ENCODE measurements around the gene JAKMIP2. TPM values are rescaled to one million over a fixed set of nuclear protein-coding genes. Genes with fewer than 3 reads are reported as not detected.

The JAKMIP2 gene
- total and polyA plus RNA-seq, 2 donors (not counting 3 experiments of a cell fraction or from before 2014, with no cell fraction given): not detected

GRCh38 chr5:147740864-147741263, 41.7 kb downstream of the JAKMIP2 start:
- dilution Hi-C loops (cut with MboI; ENCODE audit: extremely low pct_ligation_motif_present, low sequenced_read_pairs): no loop called here
- H3K79me2 ChIP-seq (ENCODE audit: control insufficient read depth, insufficient read depth, low read length): no peaks in the 10 kb centered on the region
- H3K27ac ChIP-seq (ENCODE audit: insufficient read depth, low read depth, low read length): no peak overlapping the region
- H3K27me3 ChIP-seq (ENCODE audit: control insufficient read depth in 2 of 2, insufficient read depth in 2 of 2, low read length in 2 of 2): no peaks in the 10 kb centered on the region
- no peaks in the 10 kb centered on the region for H3K4me1 ChIP-seq (ENCODE audit: control insufficient read depth, extremely low read depth, insufficient read depth, low read length)
- no peaks in the 10 kb centered on the region for H3K36me3 ChIP-seq (ENCODE audit: control insufficient read depth in 2 of 2, extremely low read depth in 1 of 2, insufficient read depth in 2 of 2, low read length in 2 of 2)
- BruUV-seq (replicated peaks): no TSS peak
- no peak overlapping the region for H2AFZ ChIP-seq (ENCODE audit: low read depth, low read length)
- DNase-seq (ENCODE audit: low read depth, low spot score): no peak
- H3K4me3 ChIP-seq (replicated peaks in 1 of 3; ENCODE audit: insufficient read depth in 1 of 3, low read depth in 1 of 3, low read length in 3 of 3): no peak overlapping the region
- ChIA-PET CTCF (interaction anchor here (1.7 kb wide), 1 partner anchor 82 kb away, joined by 4 read pairs; no protein-coding TSS in a partner anchor), POLR2A (no interaction called here)
- peaks cover 3% of the 10 kb centered on the region for H3K9me1 ChIP-seq (replicated peaks; ENCODE audit: control insufficient read depth, extremely low read depth, insufficient read depth, low read length)
- no peak overlapping the region for H3K4me2 ChIP-seq (ENCODE audit: insufficient read depth, low read length)
- no peak for FAIRE-seq
- H4K20me1 ChIP-seq (replicated peaks; ENCODE audit: control insufficient read depth, extremely low read depth, insufficient read depth, low read length): no peaks in the 10 kb centered on the region
- TF ChIP-seq CTCF (IDR thresholded peaks at IDR 0.05; ENCODE audit: extremely low read depth in 1 of 2, insufficient read depth in 1 of 2, low read depth in 1 of 2, low read length in 2 of 2): no peak
- H3K9me3 ChIP-seq (replicated peaks; ENCODE audit: control insufficient read depth, insufficient read depth, low read length): no peaks in the 10 kb centered on the region
- intact Hi-C loops (cut with micrococcal nuclease): no loop called here
- no peak overlapping the region for H3K9ac ChIP-seq (replicated peaks; ENCODE audit: extremely low read depth, insufficient read depth, low read length)

GRCh38 chr5:147737921-147738320, 44.6 kb downstream of the JAKMIP2 start:
- BruUV-seq (replicated peaks): no TSS peak
- Histone ChIP-seq H4K20me1 (replicated peaks; ENCODE audit: control insufficient read depth, extremely low read depth, insufficient read depth, low read length) (no peaks in the 10 kb centered on the region), H3K79me2 (ENCODE audit: control insufficient read depth, insufficient read depth, low read length) (no peaks in the 10 kb centered on the region), H3K9me3 (replicated peaks; ENCODE audit: control insufficient read depth, insufficient read depth, low read length) (no peaks in the 10 kb centered on the region), H3K27me3 (ENCODE audit: control insufficient read depth in 2 of 2, insufficient read depth in 2 of 2, low read length in 2 of 2) (no peaks in the 10 kb centered on the region), H3K9me1 (replicated peaks; ENCODE audit: control insufficient read depth, extremely low read depth, insufficient read depth, low read length) (peaks cover 3% of the 10 kb centered on the region), H3K4me2 (ENCODE audit: insufficient read depth, low read length) (no peak overlapping the region), H2AFZ (ENCODE audit: low read depth, low read length) (no peak overlapping the region), H3K27ac (ENCODE audit: insufficient read depth, low read depth, low read length) (no peak overlapping the region), H3K4me3 (replicated peaks in 1 of 3; ENCODE audit: insufficient read depth in 1 of 3, low read depth in 1 of 3, low read length in 3 of 3) (no peak overlapping the region), H3K4me1 (ENCODE audit: control insufficient read depth, extremely low read depth, insufficient read depth, low read length) (no peaks in the 10 kb centered on the region), H3K36me3 (ENCODE audit: control insufficient read depth in 2 of 2, extremely low read depth in 1 of 2, insufficient read depth in 2 of 2, low read length in 2 of 2) (no peaks in the 10 kb centered on the region), H3K9ac (replicated peaks; ENCODE audit: extremely low read depth, insufficient read depth, low read length) (no peak overlapping the region)
- intact Hi-C loops (cut with micrococcal nuclease) (no loop called here), dilution Hi-C loops (cut with MboI; ENCODE audit: extremely low pct_ligation_motif_present, low sequenced_read_pairs) (no loop called here)
- DNase-seq (ENCODE audit: low read depth, low spot score) (no peak), FAIRE-seq (no peak)
- ChIA-PET CTCF (no interaction called here), POLR2A (no interaction called here)
- TF ChIP-seq CTCF (IDR thresholded peaks at IDR 0.05; ENCODE audit: extremely low read depth in 1 of 2, insufficient read depth in 1 of 2, low read depth in 1 of 2, low read length in 2 of 2) (no peak), JUN (IDR thresholded peaks at IDR 0.05; ENCODE audit: borderline replicate concordance, insufficient read depth, insufficient read length, low read depth) (no peak)
